ENCODE data around the gene ATP7B. TPM values are rescaled to one million over a fixed set of nuclear protein-coding genes. Genes with fewer than 3 reads are reported as not detected.

Gene ATP7B
- total RNA-seq, 4 donors from 2014 or later: 17.6 to 32.9 (median 22.6) TPM

- Histone ChIP-seq H3K4me1 (peaks cover 14 to 40% (median 22%) of the 10 kb centered on the region in 4 donors), H3K4me3 (no peak overlapping the region), H3K27me3 (no peaks in the 10 kb centered on the region), H3K27ac (peak overlapping the region in 1 of 4 donors; percentile 14), H3K36me3 (no peaks in the 10 kb centered on the region), H3K9me3 (no peaks in the 10 kb centered on the region)
- 73 to 80% methylated on average over 2 to 13 of the region's 13 CpGs for WGBS, 2 donors (ENCODE audit: low coverage in 1 of 2)
- in situ Hi-C loops (cut with MboI; ENCODE audit: low pct_ligation_motif_present in 1 of 4, low pct_unique_long_range_greater_than_20kb in 1 of 4, low sequenced_read_pairs in 3 of 4) (no loop called here), intact Hi-C loops (cut with DNase I; ENCODE audit: low total_unique reads) (no loop called here)
- TF ChIP-seq, protein P1, sequence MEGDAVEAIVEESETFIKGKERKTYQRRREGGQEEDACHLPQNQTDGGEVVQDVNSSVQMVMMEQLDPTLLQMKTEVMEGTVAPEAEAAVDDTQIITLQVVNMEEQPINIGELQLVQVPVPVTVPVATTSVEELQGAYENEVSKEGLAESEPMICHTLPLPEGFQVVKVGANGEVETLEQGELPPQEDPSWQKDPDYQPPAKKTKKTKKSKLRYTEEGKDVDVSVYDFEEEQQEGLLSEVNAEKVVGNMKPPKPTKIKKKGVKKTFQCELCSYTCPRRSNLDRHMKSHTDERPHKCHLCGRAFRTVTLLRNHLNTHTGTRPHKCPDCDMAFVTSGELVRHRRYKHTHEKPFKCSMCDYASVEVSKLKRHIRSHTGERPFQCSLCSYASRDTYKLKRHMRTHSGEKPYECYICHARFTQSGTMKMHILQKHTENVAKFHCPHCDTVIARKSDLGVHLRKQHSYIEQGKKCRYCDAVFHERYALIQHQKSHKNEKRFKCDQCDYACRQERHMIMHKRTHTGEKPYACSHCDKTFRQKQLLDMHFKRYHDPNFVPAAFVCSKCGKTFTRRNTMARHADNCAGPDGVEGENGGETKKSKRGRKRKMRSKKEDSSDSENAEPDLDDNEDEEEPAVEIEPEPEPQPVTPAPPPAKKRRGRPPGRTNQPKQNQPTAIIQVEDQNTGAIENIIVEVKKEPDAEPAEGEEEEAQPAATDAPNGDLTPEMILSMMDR (IDR thresholded peaks at IDR 0.05): no peak
- TF ChIP-seq POLR2A (IDR thresholded peaks at IDR 0.05): no peak
- no peak for TF ChIP-seq POLR2AphosphoS5 (IDR thresholded peaks at IDR 0.05)
- TF ChIP-seq EP300 (IDR thresholded peaks at IDR 0.05; ENCODE audit: low read depth): no peak
- no peak for DNase-seq
These were observed 11.7 kb downstream of the ATP7B start for GRCh38 chr13:51999510-51999911.

DNA sequence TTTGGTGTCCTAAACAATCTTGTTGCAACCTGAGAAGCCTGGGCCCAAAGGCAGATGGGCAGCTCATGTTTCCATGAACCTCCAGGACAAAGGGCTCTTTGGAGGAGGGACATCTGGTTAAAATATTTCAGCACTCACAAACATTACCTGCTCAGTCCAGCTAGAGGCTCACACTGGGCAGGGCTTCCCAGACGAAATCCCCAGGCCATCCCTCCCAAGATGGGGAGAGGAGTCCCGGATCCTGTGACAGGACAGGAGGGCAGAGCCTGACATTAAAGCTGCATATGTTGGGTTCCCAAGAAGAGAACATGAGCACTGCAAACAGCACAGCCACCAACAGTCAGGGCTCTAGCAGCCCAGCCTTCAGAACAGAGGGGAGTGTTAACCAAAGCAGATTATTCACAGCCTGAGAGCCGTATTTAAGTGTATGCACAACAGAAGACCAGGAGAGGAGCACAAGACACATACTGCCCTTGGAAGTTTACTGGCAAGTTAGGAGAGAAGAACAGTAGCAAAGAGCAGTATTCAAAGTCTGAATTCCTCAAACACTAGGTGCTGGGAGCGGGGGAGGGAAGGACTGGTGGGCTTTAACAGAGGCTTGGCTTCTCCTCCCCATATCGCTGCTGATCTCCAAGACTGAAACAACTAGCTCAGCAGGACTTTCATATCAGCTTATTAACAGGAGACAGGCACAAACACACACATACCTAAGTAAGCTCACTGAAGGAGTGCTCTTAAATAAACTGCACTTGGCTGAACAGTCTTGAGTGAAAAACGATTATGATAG lies 12.3 kb downstream of the ATP7B start:
- WGBS, 2 donors (ENCODE audit: low coverage in 1 of 2): 40 to 52% methylated on average over 1 to 6 of the region's 6 CpGs
- intact Hi-C loops (cut with DNase I; ENCODE audit: low total_unique reads): no loop called here
- TF ChIP-seq POLR2AphosphoS5 (IDR thresholded peaks at IDR 0.05): no peak
- TF ChIP-seq POLR2A (IDR thresholded peaks at IDR 0.05): no peak
- TF ChIP-seq EP300 (IDR thresholded peaks at IDR 0.05; ENCODE audit: low read depth): no peak
- TF ChIP-seq, protein P1 (IDR thresholded peaks at IDR 0.05): no peak
- H3K27ac ChIP-seq: peak overlapping the region in 1 of 4 donors; percentile 14
- H3K4me1 ChIP-seq: peaks cover 14 to 35% (median 18%) of the 10 kb centered on the region in 4 donors
- DNase-seq: no peak
- H3K4me3 ChIP-seq: no peak overlapping the region
- no peaks in the 10 kb centered on the region for H3K27me3 ChIP-seq
- in situ Hi-C loops (cut with MboI; ENCODE audit: low pct_ligation_motif_present in 1 of 4, low pct_unique_long_range_greater_than_20kb in 1 of 4, low sequenced_read_pairs in 3 of 4): no loop called here
- no peaks in the 10 kb centered on the region for H3K9me3 ChIP-seq
- H3K36me3 ChIP-seq: no peaks in the 10 kb centered on the region

DNA sequence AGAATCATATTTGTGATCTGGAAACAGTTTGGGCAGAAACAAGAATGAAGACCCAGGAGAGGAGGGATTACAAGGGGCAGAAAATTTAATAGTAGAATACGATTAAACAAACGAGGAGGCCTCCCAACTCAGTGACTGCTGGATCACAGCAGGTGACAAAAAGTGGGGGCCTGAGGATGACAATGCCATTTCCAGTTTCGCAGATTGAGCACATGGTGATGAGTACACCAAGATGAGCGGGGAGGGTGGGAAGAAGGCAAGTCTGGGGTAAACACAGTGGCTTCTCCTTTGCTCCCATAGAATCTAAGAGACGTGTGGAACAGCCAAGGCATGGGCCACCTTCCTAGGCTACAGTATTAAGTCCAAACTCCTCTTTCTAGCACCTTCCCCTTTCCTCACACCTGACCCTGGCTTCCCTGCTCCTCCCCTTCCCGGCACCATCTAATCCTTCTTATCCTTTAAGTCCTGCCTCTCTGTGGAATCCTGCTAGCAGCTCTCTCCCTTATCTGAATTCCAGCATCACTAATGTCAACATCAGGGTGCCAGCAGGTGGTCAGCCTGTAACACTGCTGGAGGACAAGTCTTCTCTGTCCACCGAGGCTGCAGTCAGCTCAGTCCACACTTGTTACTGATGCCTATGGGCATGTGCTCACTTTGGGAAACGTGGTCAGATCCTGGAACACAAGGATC lies 13.5 kb downstream of the ATP7B start:
- Histone ChIP-seq H3K4me1 (peaks cover 12 to 29% (median 17%) of the 10 kb centered on the region in 4 donors), H3K27ac (no peak overlapping the region), H3K9me3 (no peaks in the 10 kb centered on the region), H3K27me3 (no peaks in the 10 kb centered on the region), H3K4me3 (no peak overlapping the region), H3K36me3 (no peaks in the 10 kb centered on the region)
- TF ChIP-seq EP300 (IDR thresholded peaks at IDR 0.05; ENCODE audit: low read depth) (no peak), POLR2A (IDR thresholded peaks at IDR 0.05) (no peak), POLR2AphosphoS5 (IDR thresholded peaks at IDR 0.05) (no peak)
- TF ChIP-seq, protein P1 (IDR thresholded peaks at IDR 0.05): no peak
- intact Hi-C loops (cut with DNase I; ENCODE audit: low total_unique reads) (no loop called here), in situ Hi-C loops (cut with MboI; ENCODE audit: low pct_ligation_motif_present in 1 of 4, low pct_unique_long_range_greater_than_20kb in 1 of 4, low sequenced_read_pairs in 3 of 4) (no loop called here)
- WGBS, 2 donors (ENCODE audit: low coverage in 1 of 2): 70 to 82% methylated on average over 6 to 8 of the region's 8 CpGs
- no peak for DNase-seq

DNA sequence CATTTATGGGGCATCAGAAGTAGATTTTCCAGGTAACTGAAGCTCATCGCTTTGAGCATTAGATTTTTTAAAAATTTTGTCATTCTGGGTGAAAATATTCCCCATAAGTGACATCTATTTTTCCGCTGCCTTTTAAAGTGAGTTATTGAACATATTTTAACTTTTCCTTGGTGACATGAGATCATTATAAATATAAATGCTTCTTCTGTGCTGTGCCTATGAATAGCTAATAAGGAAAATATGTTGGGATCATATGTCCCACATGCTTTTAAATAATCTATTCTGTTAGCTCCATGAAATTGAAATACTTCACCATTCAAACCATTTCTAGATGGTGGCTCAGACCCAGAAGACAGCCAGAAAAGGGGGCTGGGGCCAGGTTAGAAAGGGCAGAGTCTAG lies 14.1 kb downstream of the ATP7B start:
- DNase-seq: no peak
- Histone ChIP-seq H3K36me3 (no peaks in the 10 kb centered on the region), H3K9me3 (no peaks in the 10 kb centered on the region), H3K27me3 (no peaks in the 10 kb centered on the region), H3K27ac (no peak overlapping the region), H3K4me1 (peaks cover 12 to 29% (median 17%) of the 10 kb centered on the region in 4 donors), H3K4me3 (no peak overlapping the region)
- in situ Hi-C loops (cut with MboI; ENCODE audit: low pct_ligation_motif_present in 1 of 4, low pct_unique_long_range_greater_than_20kb in 1 of 4, low sequenced_read_pairs in 3 of 4) (no loop called here), intact Hi-C loops (cut with DNase I; ENCODE audit: low total_unique reads) (no loop called here)
- TF ChIP-seq POLR2A (IDR thresholded peaks at IDR 0.05) (no peak), POLR2AphosphoS5 (IDR thresholded peaks at IDR 0.05) (no peak), EP300 (IDR thresholded peaks at IDR 0.05; ENCODE audit: low read depth) (no peak)
- TF ChIP-seq, protein P1 (IDR thresholded peaks at IDR 0.05): no peak
- WGBS, 2 donors (ENCODE audit: low coverage in 1 of 2): 94 to 100% methylated on average over 2 of the region's 2 CpGs

Measured in transverse colon (tissue), 4 donors.